GM18873 (cell line): ENCODE measurements around the gene CEACAM6.

Source experiments
- ATAC-seq: cut with Tn5 transposase; IDR thresholded peaks from one replicate; pipeline ENCODE4 v1.9.1; 2021; ENCODE audit warnings: mild to moderate bottlenecking, moderate library complexity, moderate number of reproducible peaks; ENCODE audit not compliant: unreplicated experiment, low FRiP score

Gene CEACAM6

GRCh38 chr19:41795031-41795461, 39.7 kb downstream of the CEACAM6 start:
- no peak for ATAC-seq

DNA sequence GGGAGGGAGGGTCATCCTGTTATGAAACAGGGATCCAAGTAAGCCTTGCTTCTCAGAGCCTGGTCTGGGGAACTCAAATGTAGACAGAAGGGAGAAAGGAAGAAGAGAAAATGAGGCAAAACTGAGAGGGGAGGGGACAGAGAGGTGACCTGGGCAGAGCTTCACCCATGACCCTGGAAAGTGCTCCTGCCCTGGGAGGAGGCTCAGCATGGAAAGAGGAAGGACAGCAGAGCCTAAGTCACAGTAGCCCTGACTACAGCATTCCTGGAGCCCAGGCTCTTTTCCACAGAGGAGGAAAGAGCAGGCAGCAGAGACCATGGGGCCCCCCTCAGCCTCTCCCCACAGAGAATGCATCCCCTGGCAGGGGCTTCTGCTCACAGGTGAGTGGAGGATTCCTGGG, 41.0 kb downstream of the CEACAM6 start, which contains the start of gene CEACAM3:
TSS of gene CEACAM3 (plus strand) at position 226 of the 400 bp plus-strand sequence. CDS start at position 317, 91 bp downstream.
- ATAC-seq: no peak

DNA sequence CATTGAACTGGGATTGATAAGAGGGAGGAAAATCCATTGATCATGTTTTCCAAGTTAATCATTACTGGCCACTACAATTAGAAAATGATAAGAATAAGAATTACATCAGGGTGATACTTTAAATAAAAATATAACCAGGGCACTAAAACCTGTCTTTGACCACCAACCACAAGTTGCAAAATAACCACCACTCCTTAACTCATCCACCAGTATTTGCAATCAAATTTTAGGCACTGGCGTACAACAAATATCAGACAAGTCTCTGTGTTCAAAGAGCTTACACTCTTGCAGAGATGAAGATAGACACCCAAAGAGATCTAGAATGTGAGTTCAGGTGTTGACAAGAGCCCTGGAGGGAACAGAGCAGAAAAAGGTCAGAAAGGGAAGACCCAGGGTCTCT, 41.6 kb downstream of the CEACAM6 start:
- ATAC-seq: no peak

DNA sequence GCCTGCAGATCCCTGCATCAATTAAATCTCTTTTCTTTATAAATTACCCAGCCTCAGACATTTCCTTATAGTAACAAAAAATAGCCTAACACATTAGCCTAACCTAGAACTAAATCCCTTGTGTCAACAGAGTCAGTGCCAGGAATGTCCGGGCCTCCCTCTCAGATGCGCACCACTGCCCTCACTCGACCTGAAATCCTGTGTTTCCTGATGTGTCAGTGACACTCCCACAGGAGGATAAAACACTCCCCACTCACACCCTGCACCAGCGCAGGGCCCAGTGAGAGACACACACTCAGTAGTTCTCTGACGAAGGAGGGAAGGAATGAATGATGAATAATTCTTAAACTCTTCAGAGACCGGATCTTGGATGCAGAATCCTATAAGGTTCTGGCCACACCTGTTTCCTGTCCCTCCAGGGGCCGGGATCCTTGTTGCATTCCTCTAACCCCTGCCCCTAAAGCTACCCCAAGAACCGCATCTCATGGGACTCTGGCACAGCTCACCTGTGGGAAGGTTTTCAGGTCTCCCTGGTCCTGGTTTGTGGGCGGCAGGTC, 44.2 kb downstream of the CEACAM6 start:
- ATAC-seq: no peak

DNA sequence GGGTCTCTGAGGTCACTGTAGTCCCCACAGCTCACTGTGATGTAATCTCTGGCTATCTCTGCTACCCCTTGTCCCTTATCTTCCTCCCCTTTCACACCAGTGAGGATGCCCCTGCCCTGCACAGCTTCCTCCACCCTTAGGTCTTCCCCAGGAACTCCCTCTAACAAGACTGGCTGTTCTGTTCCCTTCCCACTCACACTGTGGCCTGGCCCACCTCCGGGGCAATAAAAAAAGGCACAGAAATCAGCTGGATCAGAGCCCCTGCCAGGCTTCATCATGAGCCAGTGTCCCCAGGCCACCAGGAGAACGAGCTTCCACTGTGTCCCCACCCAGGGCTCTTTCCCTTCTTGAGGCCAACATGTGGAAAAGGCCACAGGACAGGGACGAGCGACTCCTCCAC, 45.7 kb downstream of the CEACAM6 start:
- ATAC-seq: no peak

DNA sequence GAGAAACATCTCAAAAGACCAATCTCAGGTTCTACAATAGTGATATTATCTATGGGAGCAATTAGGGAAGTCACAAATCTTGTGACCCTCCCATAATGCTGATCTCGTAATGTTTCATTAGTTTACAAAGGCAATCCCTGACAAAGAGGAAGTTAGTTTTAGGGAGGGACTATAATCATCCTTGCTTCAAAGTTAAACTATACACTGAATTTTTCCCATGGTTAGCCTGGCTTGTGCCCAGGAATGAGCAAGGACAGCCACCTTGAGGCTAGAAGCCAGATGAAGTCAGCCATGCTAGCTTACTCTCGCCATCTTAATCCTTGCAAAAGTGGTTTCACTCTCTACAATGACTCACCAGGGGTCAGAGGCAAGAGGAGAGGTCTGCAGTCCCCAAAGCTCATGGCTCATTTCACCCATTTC, 46.5 kb downstream of the CEACAM6 start:
- ATAC-seq: no peak

DNA sequence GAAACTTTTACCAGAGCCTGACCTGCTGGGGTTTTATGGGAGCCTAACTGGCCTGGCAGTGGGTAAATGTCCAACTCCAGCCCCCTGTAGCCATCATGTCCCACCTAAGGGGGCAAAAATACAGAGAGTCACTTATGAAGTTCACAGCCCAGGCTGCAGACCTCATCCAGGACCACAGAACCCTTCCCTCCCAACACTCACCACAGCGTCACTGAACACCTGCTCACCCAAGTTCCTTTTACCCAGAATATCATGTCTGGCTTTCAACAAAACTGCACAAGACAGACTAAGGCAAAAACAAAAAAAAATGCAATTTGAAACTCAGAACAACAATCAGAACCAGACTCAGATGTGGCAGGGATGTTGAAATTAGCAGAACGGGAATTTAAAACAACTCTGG, 47.4 kb downstream of the CEACAM6 start:
- ATAC-seq: no peak

GRCh38 chr19:41804336-41804735, 49.0 kb downstream of the CEACAM6 start:
- no peak for ATAC-seq

- no peak for ATAC-seq
Observed at GRCh38 chr19:41807176-41807575, 51.8 kb downstream of the CEACAM6 start.

DNA sequence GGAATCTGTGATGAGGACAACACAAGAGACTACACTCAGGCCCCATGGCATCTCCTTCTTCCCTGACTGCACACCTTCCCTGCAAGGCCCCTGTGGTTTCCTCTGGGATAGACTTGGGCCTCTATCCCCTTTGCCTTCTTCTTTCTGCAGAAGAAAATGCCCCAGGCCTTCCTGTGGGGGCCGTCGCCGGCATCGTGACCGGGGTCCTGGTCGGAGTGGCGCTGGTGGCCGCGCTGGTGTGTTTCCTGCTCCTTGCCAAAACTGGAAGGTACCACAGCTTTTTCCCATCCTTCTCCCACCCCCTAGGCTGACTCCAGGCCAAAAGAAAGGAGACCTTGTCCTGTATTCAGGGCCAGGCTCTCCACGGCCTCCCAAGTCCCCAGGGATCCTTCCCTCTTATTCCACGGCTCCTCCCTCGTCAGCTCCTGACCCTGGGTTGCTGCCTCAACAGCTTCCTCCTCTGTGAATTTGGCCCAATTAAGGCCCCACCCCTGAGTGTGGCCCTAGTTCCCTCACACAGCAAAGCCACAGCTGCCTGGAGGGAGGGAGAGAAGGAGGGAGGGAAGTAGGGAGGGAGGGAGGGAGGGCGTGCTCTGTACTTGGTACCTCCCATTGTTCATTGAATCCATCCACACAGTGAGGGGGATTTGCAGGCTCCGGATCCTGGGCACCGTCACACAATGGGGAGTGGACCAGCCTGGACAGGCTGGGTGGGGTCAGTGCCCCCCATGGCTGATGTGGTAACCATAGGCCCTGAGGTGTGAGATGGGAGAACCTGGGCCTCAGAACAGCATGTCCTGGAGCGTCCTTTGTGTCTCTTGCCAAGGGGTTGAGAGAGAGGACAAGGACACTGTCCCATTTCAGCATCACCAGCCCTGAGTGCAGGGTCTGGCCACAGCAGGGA, 53.6 kb downstream of the CEACAM6 start:
- ATAC-seq: no peak

GRCh38 chr19:41810301-41810700, 55.0 kb downstream of the CEACAM6 start:
- ATAC-seq: no peak

DNA sequence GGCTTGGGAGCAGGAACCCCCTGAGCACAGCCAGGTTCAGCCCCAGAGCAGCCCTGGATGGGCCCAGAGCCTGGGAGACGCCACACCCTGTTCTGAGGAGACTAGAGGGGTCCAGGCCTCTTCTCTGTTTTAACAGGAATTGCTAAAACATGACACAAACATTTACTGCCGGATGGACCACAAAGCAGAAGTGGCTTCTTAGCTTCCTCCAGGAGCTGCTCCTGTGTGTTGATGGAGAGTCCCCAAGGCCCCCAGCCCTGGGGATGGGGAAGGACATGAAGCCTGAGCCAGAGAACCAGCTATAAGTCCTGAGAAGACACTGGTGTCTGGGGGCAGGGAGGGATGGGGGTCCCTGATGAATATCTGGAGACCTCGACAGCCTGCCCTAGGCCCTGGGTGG, 55.7 kb downstream of the CEACAM6 start:
- no peak for ATAC-seq

GRCh38 chr19:41811981-41812380, 56.7 kb downstream of the CEACAM6 start:
- ATAC-seq: no peak

GRCh38 chr19:41813911-41814310, 58.6 kb downstream of the CEACAM6 start:
- ATAC-seq: no peak

DNA sequence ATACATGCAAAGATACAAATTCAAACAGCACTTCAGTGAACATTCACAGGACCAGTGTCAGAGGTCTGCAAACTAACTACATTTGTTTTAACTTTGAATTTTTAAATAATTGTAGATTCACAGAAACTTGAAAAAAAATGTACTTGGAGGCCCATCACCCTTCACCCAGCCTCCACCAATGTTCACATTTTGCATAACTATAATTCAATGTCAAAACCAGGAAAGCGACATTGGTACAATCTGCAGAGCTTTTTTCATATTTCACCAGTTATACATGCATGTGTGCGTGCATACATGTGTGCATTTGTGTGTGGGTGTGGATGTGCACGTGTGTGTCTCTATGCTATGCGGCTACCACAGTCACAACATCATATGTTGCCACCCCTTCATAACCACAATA, 60.0 kb downstream of the CEACAM6 start:
- no peak for ATAC-seq

DNA sequence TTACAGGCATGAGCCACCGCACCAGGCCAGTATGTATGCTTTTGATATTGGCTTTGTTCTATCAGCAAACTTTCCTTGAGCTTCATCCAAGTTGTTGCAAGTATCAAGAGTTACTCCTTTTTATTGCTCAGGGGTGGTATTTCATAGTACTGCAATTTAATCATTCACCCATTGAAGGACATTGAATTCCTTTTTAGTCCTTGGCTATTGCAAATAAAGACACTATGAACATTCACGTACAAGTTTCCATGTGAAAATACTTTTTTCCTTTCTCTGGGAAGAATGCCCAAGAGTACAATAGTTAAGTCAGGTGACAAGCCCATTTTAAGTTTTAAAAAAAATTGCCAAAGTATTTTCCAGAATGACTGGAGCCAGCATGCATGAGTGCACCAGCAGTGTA, 61.4 kb downstream of the CEACAM6 start:
- no peak for ATAC-seq

- ATAC-seq: no peak
Observed at GRCh38 chr19:41821003-41821735, 65.8 kb downstream of the CEACAM6 start.
